Renal cortical epithelial cell (primary cell): Measurements from ENCODE around the gene DLG5. TPM values are rescaled to one million over a fixed set of nuclear protein-coding genes. Genes with fewer than 3 reads are reported as not detected.

Experiments used
- DNase-seq: peaks from one replicate; pipeline ENCODE4 v3.0.0-alpha.2; 2011; ENCODE audit warnings: low read depth
- total RNA-seq: library from RNA; depleted of rRNA; stranded (reverse); fragments of >200 nt; gene quantifications from 2 replicates; pipeline ENCODE4 v1.2.3, GENCODE V29; 2014

DLG5 gene
- total RNA-seq, 1 donor from 2014 or later, result 39.0 TPM

- DNase-seq, result peak; percentile 58
These were observed 34.4 kb downstream of the DLG5 start for GRCh38 chr10:77892021-77892739.

DNA sequence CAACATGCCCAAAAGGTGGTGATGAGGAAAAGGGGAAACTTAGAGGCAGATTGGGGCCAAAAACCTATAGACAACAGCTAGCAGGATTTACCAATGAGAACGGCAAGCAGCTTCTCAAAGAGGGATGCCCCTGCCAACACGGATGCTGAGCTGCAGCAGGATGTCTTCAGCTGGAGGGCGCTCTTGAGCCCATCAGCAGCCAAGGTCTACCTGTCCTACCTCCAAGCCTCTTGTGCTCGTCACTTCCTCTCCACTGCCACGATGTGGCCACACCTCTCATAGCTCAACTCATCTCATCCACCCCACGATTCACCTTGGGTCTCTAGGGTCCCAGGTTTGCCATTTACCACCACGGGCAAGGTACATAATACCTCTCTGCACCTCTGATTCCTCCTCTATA is 36.5 kb downstream of the DLG5 start:
- DNase-seq, result no peak

DNA sequence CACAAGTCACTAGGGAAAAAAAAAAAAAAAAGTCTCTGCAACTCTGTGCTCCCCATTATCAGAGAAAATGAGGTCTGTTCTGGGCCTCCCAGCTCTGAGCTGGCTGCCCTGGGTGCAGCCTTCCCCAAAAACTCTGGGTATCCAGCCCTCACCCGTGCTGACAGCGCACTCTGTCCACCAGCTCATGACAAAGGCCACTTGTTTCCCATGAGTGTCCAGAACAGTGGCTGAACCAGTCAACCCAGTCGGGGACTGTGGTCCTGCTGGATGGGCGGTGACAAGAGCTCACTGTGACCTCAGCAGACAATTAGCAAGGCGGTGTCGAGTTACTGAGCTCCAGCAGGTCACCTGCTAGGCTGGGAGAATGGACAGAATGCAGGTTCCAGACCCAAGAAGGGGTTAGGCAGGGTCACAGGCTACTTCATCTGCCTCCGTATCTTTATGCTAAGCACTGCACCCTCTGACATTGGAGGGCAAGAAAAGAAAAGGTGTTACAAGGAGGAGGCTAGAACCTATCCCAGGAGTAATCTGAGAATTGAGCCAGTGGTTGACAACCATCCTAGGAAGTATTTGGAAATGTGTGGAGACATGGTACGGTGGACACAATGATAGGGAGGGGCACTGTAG is 37.2 kb downstream of the DLG5 start:
- peak; percentile 52 for DNase-seq

DNA sequence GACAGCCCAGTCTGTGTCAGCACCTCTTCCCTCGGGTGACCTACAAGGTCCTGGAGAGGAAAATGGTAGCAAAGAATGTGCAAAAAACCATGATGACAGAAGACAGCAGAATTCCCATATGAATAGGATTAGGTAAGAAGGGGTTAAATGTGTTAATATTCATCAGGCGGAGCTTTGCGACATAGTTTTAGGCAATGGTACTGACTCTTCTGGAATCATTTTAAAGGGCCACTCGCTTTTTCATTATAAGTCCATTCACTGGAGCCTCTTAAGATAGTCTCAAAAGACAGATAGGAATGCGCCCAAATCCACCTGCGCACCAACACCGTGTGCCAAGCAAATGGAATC is 38.2 kb downstream of the DLG5 start:
- no peak for DNase-seq

GRCh38 chr10:77887631-77888355 is 38.8 kb downstream of the DLG5 start:
- DNase-seq, result no peak

GRCh38 chr10:77886795-77887355 is 39.7 kb downstream of the DLG5 start:
- no peak for DNase-seq

- DNase-seq, result no peak
These were observed 42.4 kb downstream of the DLG5 start for GRCh38 chr10:77884181-77884580.

GRCh38 chr10:77881636-77882035 is 44.9 kb downstream of the DLG5 start:
- peak; percentile 44 for DNase-seq

DNA sequence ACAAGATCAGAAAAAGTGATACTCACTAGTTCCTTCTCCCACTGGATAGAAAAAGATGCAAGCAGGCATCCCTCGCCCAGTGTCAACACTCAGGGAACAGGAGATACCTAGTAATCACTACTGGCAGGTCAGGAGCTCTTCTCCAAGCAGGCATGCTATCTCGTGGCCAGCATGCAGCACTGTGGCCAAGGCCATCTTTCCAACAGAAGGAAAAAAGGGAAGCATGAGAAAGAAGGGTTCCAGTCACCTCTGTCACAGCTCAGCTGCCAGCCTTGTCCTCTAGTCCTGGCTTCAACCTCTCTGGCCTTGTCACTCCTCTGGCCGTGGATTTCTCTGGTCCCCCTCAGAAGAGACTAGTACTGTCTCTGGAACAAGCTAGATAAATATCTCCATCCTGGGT is 45.3 kb downstream of the DLG5 start:
- DNase-seq, result no peak

- DNase-seq, result no peak
These were observed 46.8 kb downstream of the DLG5 start for GRCh38 chr10:77879710-77880109.

DNA sequence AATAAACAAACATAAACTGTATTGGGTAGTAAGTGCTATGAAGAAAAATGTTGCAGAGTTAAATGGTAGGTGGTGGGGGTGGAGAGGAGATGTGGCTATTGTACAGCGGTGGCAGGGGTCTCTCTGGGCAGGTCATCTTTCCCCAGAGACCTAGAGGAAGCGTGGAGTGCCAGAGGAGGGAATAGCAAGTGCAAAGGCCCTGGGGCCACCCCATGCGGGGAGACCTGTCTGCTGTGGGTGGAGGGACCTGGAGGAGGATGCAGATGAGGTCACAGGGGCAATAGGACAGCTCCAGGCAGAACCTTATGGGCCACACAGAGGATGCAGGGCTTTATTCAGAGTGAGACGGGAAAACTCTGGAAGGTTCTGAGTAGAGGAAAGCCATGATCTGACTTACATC is 47.5 kb downstream of the DLG5 start:
- no peak for DNase-seq

- DNase-seq, result peak; percentile 37
These were observed 48.9 kb downstream of the DLG5 start for GRCh38 chr10:77877441-77878344.

GRCh38 chr10:77875730-77876129 is 50.8 kb downstream of the DLG5 start:
- DNase-seq, result no peak

DNA sequence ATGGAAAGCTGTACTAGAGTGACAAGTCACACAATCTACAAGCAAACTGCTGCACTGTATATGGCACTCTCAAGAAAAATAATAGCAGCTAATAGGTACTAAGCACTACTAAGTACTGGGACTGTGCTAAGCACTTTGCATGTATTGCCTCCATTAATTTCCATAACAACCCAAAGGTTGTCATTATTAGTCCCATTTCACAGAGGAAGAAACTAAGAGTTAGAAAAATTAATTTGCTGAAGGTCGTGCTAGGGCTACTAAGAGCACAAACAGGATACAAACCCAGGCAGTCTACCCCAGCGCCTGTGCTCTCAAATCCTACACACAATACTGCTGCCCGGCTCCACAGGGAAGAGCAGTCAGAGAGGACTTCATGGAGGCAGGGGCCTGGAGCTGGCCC is 51.7 kb downstream of the DLG5 start:
- no peak for DNase-seq

- peak; percentile 88 for DNase-seq
These were observed 52.8 kb downstream of the DLG5 start for GRCh38 chr10:77873536-77874380.

DNA sequence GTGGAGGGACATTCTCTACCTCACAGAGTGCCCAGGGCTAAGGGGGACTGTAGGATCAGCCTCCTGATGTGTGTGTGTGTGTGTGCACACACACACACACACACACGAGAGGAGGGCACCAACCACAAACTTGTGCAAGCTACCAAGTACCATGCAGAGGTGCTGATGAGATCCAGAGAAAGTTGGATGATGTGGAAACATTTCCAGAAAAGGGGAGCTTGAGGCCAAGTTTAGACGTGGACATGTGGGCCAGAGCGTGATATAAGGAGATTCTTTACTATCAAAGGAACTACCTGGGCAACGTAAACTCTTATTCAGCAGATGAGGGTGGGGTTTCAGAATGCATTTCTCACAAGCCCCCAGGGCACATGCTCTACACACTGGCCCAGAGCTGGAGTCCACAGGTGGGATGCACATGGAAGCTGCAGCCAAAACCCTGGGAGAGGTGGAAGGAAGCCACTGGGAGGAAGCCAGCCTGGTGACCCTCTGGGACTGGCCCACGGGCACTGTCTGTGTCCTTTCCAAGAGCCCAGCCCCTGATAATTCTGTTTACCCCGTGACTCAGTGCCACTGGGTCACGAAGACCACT is 53.5 kb downstream of the DLG5 start:
- no peak for DNase-seq

GRCh38 chr10:77872151-77872946 is 54.2 kb downstream of the DLG5 start:
- DNase-seq, result no peak

- DNase-seq, result no peak
These were observed 56.7 kb downstream of the DLG5 start for GRCh38 chr10:77869626-77870420.

DNA sequence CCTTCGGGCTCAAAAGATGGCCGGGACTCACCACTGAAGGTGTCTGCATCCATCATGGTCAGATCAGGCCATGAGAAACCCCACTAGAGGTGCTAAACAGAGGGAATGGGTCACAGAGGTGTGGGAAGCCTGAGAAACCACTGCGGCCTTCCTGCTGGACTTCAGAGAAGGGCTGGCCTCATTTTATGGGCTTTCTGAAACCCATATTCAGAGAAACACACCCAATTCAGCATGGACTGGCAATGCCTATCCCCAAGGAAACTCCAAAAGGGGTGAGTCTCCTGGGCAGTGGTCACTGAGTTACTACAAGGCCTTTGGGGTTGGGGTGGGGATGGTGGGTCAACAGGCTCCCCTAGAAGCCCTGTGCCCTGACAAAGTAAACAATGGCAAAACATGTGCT is 58.0 kb downstream of the DLG5 start:
- no peak for DNase-seq
